D721Med (cell line): ENCODE results near the gene SLC19A2.
A peak's percentile ranks its signal among the peaks of the same experiment; 100 is the strongest.

ENCODE experiments used
- DNase-seq: peaks from one replicate; pipeline ENCODE4 v3.0.0; 2011; ENCODE audit warnings: low spot score; ENCODE audit not compliant: insufficient read length
- FAIRE-seq: peaks from 2 replicates; lab custom pipeline; 2011; peaks lifted over from hg19 to GRCh38; lab: Jason Lieb, UNC
- TF ChIP-seq, protein P1 (sequence below): IDR thresholded peaks from 2 replicates; pipeline ENCODE4 v1.5.1; 2012; ENCODE audit warnings: mild to moderate bottlenecking, control low read depth; ENCODE audit not compliant: insufficient read depth; ENCODE audit errors: missing control alignments

Gene SLC19A2

GRCh38 chr1:169494343-169494742, 8.6 kb upstream of the SLC19A2 start:
- FAIRE-seq (no peak), DNase-seq (no peak)
- TF ChIP-seq, protein P1, sequence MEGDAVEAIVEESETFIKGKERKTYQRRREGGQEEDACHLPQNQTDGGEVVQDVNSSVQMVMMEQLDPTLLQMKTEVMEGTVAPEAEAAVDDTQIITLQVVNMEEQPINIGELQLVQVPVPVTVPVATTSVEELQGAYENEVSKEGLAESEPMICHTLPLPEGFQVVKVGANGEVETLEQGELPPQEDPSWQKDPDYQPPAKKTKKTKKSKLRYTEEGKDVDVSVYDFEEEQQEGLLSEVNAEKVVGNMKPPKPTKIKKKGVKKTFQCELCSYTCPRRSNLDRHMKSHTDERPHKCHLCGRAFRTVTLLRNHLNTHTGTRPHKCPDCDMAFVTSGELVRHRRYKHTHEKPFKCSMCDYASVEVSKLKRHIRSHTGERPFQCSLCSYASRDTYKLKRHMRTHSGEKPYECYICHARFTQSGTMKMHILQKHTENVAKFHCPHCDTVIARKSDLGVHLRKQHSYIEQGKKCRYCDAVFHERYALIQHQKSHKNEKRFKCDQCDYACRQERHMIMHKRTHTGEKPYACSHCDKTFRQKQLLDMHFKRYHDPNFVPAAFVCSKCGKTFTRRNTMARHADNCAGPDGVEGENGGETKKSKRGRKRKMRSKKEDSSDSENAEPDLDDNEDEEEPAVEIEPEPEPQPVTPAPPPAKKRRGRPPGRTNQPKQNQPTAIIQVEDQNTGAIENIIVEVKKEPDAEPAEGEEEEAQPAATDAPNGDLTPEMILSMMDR: no peak

DNA sequence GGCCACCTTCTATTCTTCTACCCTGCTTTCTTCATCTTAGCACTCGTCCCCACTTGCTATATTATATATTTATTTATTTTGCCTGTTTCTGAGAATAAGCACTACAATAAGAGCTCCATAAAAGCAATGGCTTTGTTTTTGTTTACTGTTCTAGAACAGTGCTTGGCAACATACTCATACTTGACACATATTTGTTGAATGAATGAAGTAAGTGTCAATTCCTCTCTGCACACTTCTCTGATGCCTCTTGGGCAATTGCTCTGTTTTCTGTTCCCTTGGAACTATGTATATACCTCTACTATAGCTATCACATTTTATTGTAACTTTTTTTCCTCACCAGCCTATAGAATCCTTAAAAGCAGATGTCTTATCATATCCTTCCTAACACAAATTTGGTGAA, 7.5 kb upstream of the SLC19A2 start:
- DNase-seq (no peak), FAIRE-seq (peak; percentile 29)
- TF ChIP-seq, protein P1: no peak

DNA sequence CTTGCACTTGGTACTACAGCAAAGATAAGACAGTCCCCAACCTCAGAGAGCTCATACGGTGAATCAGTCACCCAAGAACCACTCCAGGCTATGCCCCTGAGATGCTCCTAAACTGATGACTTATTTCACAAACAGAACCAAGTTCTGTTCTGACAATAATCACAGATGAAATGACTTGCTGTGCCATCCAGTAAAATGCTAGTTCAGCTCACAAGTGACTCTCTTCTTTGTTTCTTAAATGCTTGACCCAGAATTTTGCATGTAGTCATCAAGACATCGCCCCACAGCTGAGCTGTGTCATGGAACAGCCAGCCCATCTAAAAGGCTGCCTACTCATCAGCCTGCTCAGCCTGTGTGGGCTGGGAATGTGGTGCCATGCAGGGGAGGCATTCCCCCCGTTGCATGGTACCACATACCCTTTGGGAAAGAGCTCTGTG, 6.1 kb upstream of the SLC19A2 start:
- TF ChIP-seq, protein P1: no peak
- no peak for FAIRE-seq
- no peak for DNase-seq

- FAIRE-seq (no peak), DNase-seq (no peak)
- TF ChIP-seq, protein P1: no peak
These were observed 2.4 kb upstream of the SLC19A2 start for GRCh38 chr1:169488157-169488556.

- TF ChIP-seq, protein P1: no peak
- DNase-seq (no peak), FAIRE-seq (no peak)
These were observed 1.8 kb upstream of the SLC19A2 start for GRCh38 chr1:169487561-169487960.

- FAIRE-seq: no peak
- DNase-seq: no peak
- TF ChIP-seq, protein P1: no peak
These were observed 1.4 kb upstream of the SLC19A2 start for GRCh38 chr1:169487133-169487532.

DNA sequence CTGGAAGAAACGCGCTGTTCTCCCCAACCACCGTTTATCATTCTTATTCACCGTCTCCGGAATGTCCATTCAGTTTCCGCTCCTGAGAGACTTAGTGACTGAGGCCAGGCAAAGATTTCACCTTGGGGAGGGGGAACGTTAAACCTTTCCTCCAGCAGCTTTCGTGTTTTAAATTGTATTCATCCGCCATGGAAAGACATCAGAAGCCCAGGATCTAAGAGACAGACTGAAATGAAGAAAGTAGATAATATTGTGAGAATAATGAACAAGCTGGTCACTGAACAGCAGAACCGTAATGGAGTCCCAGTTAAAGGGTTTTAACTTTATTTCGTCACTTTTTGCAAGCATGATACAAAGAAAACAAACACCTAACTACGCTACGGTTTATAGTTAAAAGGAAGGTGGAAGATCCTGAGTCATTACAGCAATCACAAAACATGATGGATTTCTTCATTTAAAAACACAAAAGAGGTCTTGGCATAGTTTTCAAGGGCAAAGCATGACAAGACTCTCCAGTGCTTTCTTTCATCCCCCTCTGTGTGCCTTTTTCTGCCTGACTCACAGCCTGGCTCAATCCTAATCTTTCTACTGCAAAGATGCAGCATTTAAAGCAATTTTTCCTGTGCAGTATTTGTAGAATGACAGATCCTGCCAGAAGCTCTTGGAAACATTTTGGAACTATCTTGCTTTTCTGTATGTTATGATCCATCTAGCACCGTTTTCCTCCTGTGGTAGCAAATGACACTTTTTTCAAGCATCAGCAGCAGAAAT, 722 bp upstream of the SLC19A2 start:
- no peak for DNase-seq
- peak; percentile 81 for FAIRE-seq
- TF ChIP-seq, protein P1: no peak
